Mucosa of rectum (tissue), 2 donors: Measurements from ENCODE around the gene FOXS1.
A peak's percentile ranks its signal among the peaks of the same experiment; 100 is the strongest.

Source experiments
- H3K27ac ChIP-seq, 2 donors: one replicate each; pipeline ENCODE4 v1.7.0; 2013; ENCODE audit warnings: inconsistent platforms in 2 of 2, low read depth in 2 of 2, low read length in 2 of 2
- H3K27me3 ChIP-seq, 2 donors: one replicate each; pipeline ENCODE4 v1.7.0; 2013; ENCODE audit warnings: low read length in 2 of 2; ENCODE audit not compliant: control insufficient read depth in 2 of 2, insufficient read depth in 2 of 2
- H3K36me3 ChIP-seq, 2 donors: one replicate each; pipeline ENCODE4 v1.7.0; 2013; ENCODE audit warnings: low read length in 2 of 2; ENCODE audit not compliant: control insufficient read depth in 2 of 2, insufficient read depth in 2 of 2
- H3K4me1 ChIP-seq, 2 donors: one replicate each; pipeline ENCODE4 v1.7.0; 2013; ENCODE audit warnings: low read length in 2 of 2, mild to moderate bottlenecking in 1 of 2; ENCODE audit not compliant: control insufficient read depth in 2 of 2, insufficient read depth in 2 of 2
- H3K4me3 ChIP-seq, 2 donors: one replicate each; pipeline ENCODE4 v1.7.0; 2013; ENCODE audit warnings: low read length in 2 of 2
- H3K9ac ChIP-seq, 2 donors: one replicate each; pipeline ENCODE4 v1.7.0; 2013; ENCODE audit warnings: low read length in 2 of 2, low read depth in 1 of 2, mild to moderate bottlenecking in 1 of 2
- H3K9me3 ChIP-seq, 2 donors: one replicate each; pipeline ENCODE4 v1.7.0; 2013; ENCODE audit warnings: low read length in 2 of 2; ENCODE audit not compliant: control insufficient read depth in 2 of 2
- donor health status: healthy.
- donor health status: Normal muscosa, but diverticular disease.

FOXS1 gene

GRCh38 chr20:31840906-31841816, 4.2 kb downstream of the FOXS1 start:
- Histone ChIP-seq H3K9ac (no peak overlapping the region), H3K9me3 (no peaks in the 10 kb centered on the region), H3K4me3 (no peak overlapping the region), H3K27ac (no peak overlapping the region), H3K4me1 (peaks cover 8 to 10% of the 10 kb centered on the region in 2 donors), H3K36me3 (no peaks in the 10 kb centered on the region), H3K27me3 (no peaks in the 10 kb centered on the region)

- H3K27ac ChIP-seq, result no peak overlapping the region
- no peak overlapping the region for H3K9ac ChIP-seq
- H3K27me3 ChIP-seq, result no peaks in the 10 kb centered on the region
- no peaks in the 10 kb centered on the region for H3K9me3 ChIP-seq
- no peaks in the 10 kb centered on the region for H3K36me3 ChIP-seq
- no peak overlapping the region for H3K4me3 ChIP-seq
- peaks cover 16 to 19% of the 10 kb centered on the region in 2 donors for H3K4me1 ChIP-seq
These were observed 5.5 kb downstream of the FOXS1 start for GRCh38 chr20:31839782-31840487.

GRCh38 chr20:31838646-31839292, 6.6 kb downstream of the FOXS1 start:
- H3K9me3 ChIP-seq, result no peaks in the 10 kb centered on the region
- H3K9ac ChIP-seq, result no peak overlapping the region
- no peaks in the 10 kb centered on the region for H3K27me3 ChIP-seq
- H3K4me3 ChIP-seq, result no peak overlapping the region
- peaks cover 16 to 19% of the 10 kb centered on the region in 2 donors for H3K4me1 ChIP-seq
- no peak overlapping the region for H3K27ac ChIP-seq
- no peaks in the 10 kb centered on the region for H3K36me3 ChIP-seq

GRCh38 chr20:31837896-31838397, 7.5 kb downstream of the FOXS1 start:
- Histone ChIP-seq H3K9me3 (no peaks in the 10 kb centered on the region), H3K9ac (no peak overlapping the region), H3K4me1 (peaks cover 16 to 19% of the 10 kb centered on the region in 2 donors), H3K27ac (no peak overlapping the region), H3K4me3 (no peak overlapping the region), H3K27me3 (no peaks in the 10 kb centered on the region), H3K36me3 (no peaks in the 10 kb centered on the region)

GRCh38 chr20:31836853-31837608, 8.4 kb downstream of the FOXS1 start:
- Histone ChIP-seq H3K27me3 (no peaks in the 10 kb centered on the region), H3K4me3 (no peak overlapping the region), H3K9me3 (no peaks in the 10 kb centered on the region), H3K27ac (peak overlapping the region in 1 of 2 donors; percentile 16), H3K4me1 (peaks cover 16 to 19% of the 10 kb centered on the region in 2 donors), H3K9ac (no peak overlapping the region), H3K36me3 (no peaks in the 10 kb centered on the region)

GRCh38 chr20:31835977-31836852, 9.2 kb downstream of the FOXS1 start:
- Histone ChIP-seq H3K4me3 (no peak overlapping the region), H3K36me3 (no peaks in the 10 kb centered on the region), H3K27ac (no peak overlapping the region), H3K9ac (no peak overlapping the region), H3K4me1 (peaks cover 16 to 19% of the 10 kb centered on the region in 2 donors), H3K9me3 (no peaks in the 10 kb centered on the region), H3K27me3 (no peaks in the 10 kb centered on the region)

- Histone ChIP-seq H3K4me1 (peaks cover 16 to 19% of the 10 kb centered on the region in 2 donors), H3K27ac (no peak overlapping the region), H3K4me3 (no peak overlapping the region), H3K9me3 (no peaks in the 10 kb centered on the region), H3K36me3 (no peaks in the 10 kb centered on the region), H3K9ac (no peak overlapping the region), H3K27me3 (no peaks in the 10 kb centered on the region)
These were observed 9.8 kb downstream of the FOXS1 start for GRCh38 chr20:31835554-31835953.

- Histone ChIP-seq H3K36me3 (no peaks in the 10 kb centered on the region), H3K4me3 (no peak overlapping the region), H3K9me3 (no peaks in the 10 kb centered on the region), H3K27me3 (no peaks in the 10 kb centered on the region), H3K27ac (no peak overlapping the region), H3K9ac (no peak overlapping the region), H3K4me1 (peaks cover 16 to 19% of the 10 kb centered on the region in 2 donors)
These were observed 11.4 kb downstream of the FOXS1 start for GRCh38 chr20:31833931-31834521.
